ENCODE results near the gene TMEM72. TPM values are rescaled to one million over a fixed set of nuclear protein-coding genes. Genes with fewer than 3 reads are reported as not detected.

Gene TMEM72
- total RNA-seq, 2 donors from 2014 or later, result 0.15 TPM; not detected in 1

DNA sequence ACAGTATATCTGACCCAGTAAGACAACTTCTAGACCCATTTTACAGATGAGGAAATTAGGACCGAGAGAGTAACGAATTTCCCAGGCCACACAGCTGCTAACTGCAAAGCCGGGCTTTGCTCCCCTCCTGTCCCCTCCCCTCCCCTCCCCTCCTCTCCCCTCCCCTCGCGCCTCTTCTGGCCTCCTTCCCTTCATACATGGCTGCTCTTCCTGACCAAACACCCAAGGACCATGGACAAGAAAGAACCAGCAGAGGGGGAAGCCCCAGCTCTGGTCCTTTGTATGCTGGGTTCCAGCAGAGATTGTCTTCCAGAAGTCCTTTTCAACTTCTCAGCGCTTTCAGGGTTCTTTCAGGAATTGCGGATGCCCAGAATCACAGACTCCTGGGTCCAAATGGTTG is 3.6 kb upstream of the TMEM72 start:
- no peak for DNase-seq (ENCODE audit: low spot score)
- Histone ChIP-seq H3K27ac (no peak overlapping the region), H3K27me3 (no peaks in the 10 kb centered on the region), H3K4me3 (no peak overlapping the region), H3K36me3 (no peaks in the 10 kb centered on the region), H3K4me1 (peaks cover 0 to 11% of the 10 kb centered on the region in 2 donors), H3K9me3 (no peaks in the 10 kb centered on the region)
- TF ChIP-seq CTCF (IDR thresholded peaks at IDR 0.05), result no peak

- Histone ChIP-seq H3K4me1 (peaks cover 0 to 18% of the 10 kb centered on the region in 2 donors), H3K9me3 (no peaks in the 10 kb centered on the region), H3K27ac (no peak overlapping the region), H3K4me3 (no peak overlapping the region), H3K27me3 (no peaks in the 10 kb centered on the region), H3K36me3 (no peaks in the 10 kb centered on the region)
- DNase-seq (ENCODE audit: low spot score), result no peak
- no peak for TF ChIP-seq CTCF (IDR thresholded peaks at IDR 0.05)
These were observed 2.9 kb upstream of the TMEM72 start for GRCh38 chr10:44908066-44908749.

DNA sequence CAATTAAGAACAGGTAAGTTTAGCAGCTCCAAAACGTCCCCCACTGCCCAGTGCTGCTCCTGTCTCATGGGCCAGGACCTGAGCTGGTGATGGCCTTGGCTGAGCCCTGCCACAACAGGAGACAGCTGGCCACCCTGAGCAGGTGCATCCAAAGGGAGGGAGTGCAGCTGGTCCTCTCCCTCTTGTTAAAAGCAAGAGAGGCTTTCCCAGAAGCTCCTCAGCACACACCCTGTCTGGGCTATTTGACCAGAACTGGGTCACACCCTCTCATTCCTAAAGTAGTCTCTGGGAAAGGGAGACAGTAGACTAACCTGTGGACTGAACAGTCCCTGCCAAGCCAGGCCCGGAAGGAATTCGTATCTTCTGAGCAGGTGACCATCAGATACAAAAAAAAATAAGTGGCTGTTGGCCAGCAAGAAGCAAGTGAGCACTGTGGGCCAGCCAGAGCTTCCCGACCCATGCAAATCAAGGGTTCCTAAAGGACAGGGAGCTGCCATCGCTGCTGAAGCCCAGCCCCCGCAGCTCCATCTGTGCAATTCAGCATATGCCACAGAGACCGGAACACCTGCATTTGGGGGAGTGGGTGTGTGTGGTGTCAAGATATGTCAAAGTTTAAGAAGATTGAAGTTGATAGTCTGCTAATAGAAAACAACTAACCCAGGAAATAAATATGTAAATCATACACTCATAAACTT is 2.1 kb upstream of the TMEM72 start:
- no peaks in the 10 kb centered on the region for H3K9me3 ChIP-seq
- no peak for DNase-seq (ENCODE audit: low spot score)
- no peak overlapping the region for H3K4me3 ChIP-seq
- H3K36me3 ChIP-seq, result no peaks in the 10 kb centered on the region
- no peak overlapping the region for H3K27ac ChIP-seq
- H3K27me3 ChIP-seq, result no peaks in the 10 kb centered on the region
- no peak for TF ChIP-seq CTCF (IDR thresholded peaks at IDR 0.05)
- peaks cover 0 to 26% of the 10 kb centered on the region in 2 donors for H3K4me1 ChIP-seq

- H3K4me3 ChIP-seq, result no peak overlapping the region
- no peak for DNase-seq (ENCODE audit: low spot score)
- no peak for TF ChIP-seq CTCF (IDR thresholded peaks at IDR 0.05)
- no peaks in the 10 kb centered on the region for H3K9me3 ChIP-seq
- H3K36me3 ChIP-seq, result no peaks in the 10 kb centered on the region
- H3K27ac ChIP-seq, result no peak overlapping the region
- no peaks in the 10 kb centered on the region for H3K27me3 ChIP-seq
- H3K4me1 ChIP-seq, result peaks cover 0 to 30% of the 10 kb centered on the region in 2 donors
These were observed 1.2 kb upstream of the TMEM72 start for GRCh38 chr10:44909910-44910309.

GRCh38 chr10:44910602-44911001 is 535 bp upstream of the TMEM72 start:
- Histone ChIP-seq H3K27ac (no peak overlapping the region), H3K27me3 (no peaks in the 10 kb centered on the region), H3K4me3 (no peak overlapping the region), H3K4me1 (peaks cover 0 to 30% of the 10 kb centered on the region in 2 donors), H3K9me3 (no peaks in the 10 kb centered on the region), H3K36me3 (no peaks in the 10 kb centered on the region)
- TF ChIP-seq CTCF (IDR thresholded peaks at IDR 0.05), result no peak
- no peak for DNase-seq (ENCODE audit: low spot score)
